AG04450 (cell line): ENCODE measurements around the gene PSMD3. TPM values are rescaled to one million over a fixed set of nuclear protein-coding genes. Genes with fewer than 3 reads are reported as not detected.

Source experiments
- CTCF ChIA-PET: fragments of 300-600, 350-600 bp; formaldehyde crosslinking; extraction: SDS; loops from one replicate; lab custom pipeline; 2022; ENCODE audit warnings: antibody characterized with exemption, inconsistent platforms; lab: Charles Lee
- POLR2A ChIA-PET: fragments of 350-600 bp; formaldehyde crosslinking; extraction: SDS; loops from one replicate; lab custom pipeline; 2021; ENCODE audit warnings: antibody characterized with exemption, inconsistent platforms; lab: Yijun Ruan, JAX
- DNase-seq: peaks from one replicate; pipeline ENCODE4 v3.0.0-alpha.2; 2011; ENCODE audit warnings: low read depth, low spot score
- H3K27ac ChIP-seq: one replicate; pipeline ENCODE4 v1.5.1; 2012; ENCODE audit warnings: low read depth, low read length, control low read depth
- H3K27me3 ChIP-seq: one replicate; pipeline ENCODE4 v1.6.0; 2012; ENCODE audit warnings: low read length; ENCODE audit not compliant: control insufficient read depth, insufficient read depth
- H3K4me3 ChIP-seq: 2 replicates; pipeline ENCODE4 v1.5.1; 2011; ENCODE audit warnings: mild to moderate bottlenecking, low read depth, low read length, control low read depth
- H3K9me3 ChIP-seq: 2 replicates; pipeline ENCODE4 v1.5.1; 2012; ENCODE audit warnings: low read length; ENCODE audit not compliant: control insufficient read depth, insufficient read depth
- polyA plus RNA-seq: library from polyadenylated mRNA; depleted of rRNA; stranded (reverse); fragments of >200 nt; gene quantifications from 2 replicates; pipeline ENCODE4 v1.2.3, GENCODE V29; 2011
- TF ChIP-seq, protein P1 (sequence below): IDR thresholded peaks from 2 replicates; pipeline ENCODE4 v1.5.1; 2011; ENCODE audit warnings: low read depth, low read length, control low read depth, inconsistent platforms

Gene PSMD3
- polyA plus RNA-seq, 1 experiment, result 62.6 TPM

DNA sequence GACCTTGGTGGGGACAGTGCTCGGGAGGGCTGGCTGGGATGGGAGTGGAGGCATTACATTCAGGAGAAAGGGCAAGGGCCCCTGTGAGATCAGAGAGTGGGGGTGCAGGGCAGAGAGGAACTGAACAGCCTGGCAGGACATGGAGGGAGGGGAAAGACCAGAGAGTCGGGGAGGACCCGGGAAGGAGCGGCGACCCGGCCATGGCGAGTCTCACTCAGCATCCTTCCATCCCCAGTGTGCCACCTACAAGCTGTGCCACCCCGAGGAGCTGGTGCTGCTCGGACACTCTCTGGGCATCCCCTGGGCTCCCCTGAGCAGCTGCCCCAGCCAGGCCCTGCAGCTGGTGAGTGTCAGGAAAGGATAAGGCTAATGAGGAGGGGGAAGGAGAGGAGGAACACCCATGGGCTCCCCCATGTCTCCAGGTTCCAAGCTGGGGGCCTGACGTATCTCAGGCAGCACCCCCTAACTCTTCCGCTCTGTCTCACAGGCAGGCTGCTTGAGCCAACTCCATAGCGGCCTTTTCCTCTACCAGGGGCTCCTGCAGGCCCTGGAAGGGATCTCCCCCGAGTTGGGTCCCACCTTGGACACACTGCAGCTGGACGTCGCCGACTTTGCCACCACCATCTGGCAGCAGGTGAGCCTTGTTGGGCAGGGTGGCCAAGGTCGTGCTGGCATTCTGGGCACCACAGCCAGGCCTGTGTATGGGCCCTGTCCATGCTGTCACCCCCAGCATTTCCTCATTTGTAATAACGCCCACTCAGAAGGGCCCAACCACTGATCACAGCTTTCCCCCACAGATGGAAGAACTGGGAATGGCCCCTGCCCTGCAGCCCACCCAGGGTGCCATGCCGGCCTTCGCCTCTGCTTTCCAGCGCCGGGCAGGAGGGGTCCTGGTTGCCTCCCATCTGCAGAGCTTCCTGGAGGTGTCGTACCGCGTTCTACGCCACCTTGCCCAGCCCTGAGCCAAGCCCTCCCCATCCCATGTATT, 35.7 kb downstream of the PSMD3 start:
- TF ChIP-seq, protein P1, sequence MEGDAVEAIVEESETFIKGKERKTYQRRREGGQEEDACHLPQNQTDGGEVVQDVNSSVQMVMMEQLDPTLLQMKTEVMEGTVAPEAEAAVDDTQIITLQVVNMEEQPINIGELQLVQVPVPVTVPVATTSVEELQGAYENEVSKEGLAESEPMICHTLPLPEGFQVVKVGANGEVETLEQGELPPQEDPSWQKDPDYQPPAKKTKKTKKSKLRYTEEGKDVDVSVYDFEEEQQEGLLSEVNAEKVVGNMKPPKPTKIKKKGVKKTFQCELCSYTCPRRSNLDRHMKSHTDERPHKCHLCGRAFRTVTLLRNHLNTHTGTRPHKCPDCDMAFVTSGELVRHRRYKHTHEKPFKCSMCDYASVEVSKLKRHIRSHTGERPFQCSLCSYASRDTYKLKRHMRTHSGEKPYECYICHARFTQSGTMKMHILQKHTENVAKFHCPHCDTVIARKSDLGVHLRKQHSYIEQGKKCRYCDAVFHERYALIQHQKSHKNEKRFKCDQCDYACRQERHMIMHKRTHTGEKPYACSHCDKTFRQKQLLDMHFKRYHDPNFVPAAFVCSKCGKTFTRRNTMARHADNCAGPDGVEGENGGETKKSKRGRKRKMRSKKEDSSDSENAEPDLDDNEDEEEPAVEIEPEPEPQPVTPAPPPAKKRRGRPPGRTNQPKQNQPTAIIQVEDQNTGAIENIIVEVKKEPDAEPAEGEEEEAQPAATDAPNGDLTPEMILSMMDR, result no peak
- no peak for DNase-seq
- ChIA-PET CTCF (interaction anchor here (0.6 to 7.6 kb wide), 4 partner anchors 10 to 338 kb away, joined by 3 to 81 read pairs (median 16); no protein-coding TSS in a partner anchor), POLR2A (no interaction called here)
- no peaks in the 10 kb centered on the region for H3K27me3 ChIP-seq
- H3K4me3 ChIP-seq, result no peak overlapping the region
- no peaks in the 10 kb centered on the region for H3K9me3 ChIP-seq
- H3K27ac ChIP-seq, result no peak overlapping the region

DNA sequence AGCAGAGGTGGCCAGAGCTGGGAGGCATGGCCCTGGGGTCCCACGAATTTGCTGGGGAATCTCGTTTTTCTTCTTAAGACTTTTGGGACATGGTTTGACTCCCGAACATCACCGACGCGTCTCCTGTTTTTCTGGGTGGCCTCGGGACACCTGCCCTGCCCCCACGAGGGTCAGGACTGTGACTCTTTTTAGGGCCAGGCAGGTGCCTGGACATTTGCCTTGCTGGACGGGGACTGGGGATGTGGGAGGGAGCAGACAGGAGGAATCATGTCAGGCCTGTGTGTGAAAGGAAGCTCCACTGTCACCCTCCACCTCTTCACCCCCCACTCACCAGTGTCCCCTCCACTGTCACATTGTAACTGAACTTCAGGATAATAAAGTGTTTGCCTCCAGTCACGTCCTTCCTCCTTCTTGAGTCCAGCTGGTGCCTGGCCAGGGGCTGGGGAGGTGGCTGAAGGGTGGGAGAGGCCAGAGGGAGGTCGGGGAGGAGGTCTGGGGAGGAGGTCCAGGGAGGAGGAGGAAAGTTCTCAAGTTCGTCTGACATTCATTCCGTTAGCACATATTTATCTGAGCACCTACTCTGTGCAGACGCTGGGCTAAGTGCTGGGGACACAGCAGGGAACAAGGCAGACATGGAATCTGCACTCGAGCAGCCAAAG, 36.9 kb downstream of the PSMD3 start:
- H3K27ac ChIP-seq, result no peak overlapping the region
- H3K27me3 ChIP-seq, result no peaks in the 10 kb centered on the region
- DNase-seq, result no peak
- CTCF ChIA-PET, result interaction anchor here (0.8 to 7.6 kb wide), 2 partner anchors 9 to 94 kb away, joined by 3 to 81 read pairs; no protein-coding TSS in a partner anchor
- TF ChIP-seq, protein P1, result no peak
- no peaks in the 10 kb centered on the region for H3K9me3 ChIP-seq
- POLR2A ChIA-PET, result no interaction called here
- H3K4me3 ChIP-seq, result no peak overlapping the region

DNA sequence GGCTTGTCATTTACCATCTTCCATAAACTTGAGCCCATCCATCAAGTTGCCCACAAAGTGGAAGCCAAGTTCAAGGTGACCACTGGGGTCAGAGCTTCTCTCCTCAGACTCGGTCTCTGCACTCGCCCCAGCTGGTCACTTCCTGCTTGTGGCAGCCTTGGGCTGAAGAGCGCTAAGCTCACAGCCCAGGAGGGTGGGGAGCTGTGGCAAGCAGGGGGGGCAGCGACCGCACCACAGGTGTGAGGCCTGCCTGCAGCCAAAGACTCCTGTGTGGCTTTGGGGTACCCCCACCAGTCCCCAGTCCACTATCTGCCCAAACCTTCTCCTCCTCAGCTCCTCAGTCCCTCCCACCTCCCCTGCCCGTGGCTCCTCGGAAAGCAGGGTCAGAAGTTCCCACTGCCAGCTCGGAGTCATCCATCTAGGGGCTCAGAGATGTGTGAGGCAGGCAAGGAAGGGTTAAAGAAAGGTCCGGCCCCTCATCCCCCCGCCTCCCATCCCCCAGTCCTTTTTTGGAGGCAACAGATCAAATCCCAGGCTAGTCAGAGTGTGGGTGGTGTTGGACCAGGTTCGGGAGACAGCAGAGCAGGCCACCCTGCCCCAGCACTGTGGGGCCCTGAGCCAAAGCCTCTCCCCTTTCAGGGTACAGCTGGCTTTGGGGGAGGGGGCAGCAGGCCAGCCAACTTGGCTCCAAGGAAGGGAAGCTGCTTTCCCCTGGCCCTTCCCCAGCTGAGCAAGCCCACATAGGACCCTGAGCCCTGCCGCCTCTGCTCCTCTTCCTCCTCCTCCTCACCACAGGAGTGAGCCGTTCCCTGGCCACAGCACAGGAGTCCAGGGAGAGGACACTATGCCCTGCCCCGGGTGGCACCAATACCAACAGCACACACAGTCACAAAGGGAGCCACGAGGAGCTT, 37.9 kb downstream of the PSMD3 start:
- DNase-seq, result no peak
- Histone ChIP-seq H3K27me3 (no peaks in the 10 kb centered on the region), H3K9me3 (no peaks in the 10 kb centered on the region; the same call in 1 of the 2 replicates), H3K27ac (peak overlapping the region; percentile 65), H3K4me3 (no peak overlapping the region)
- ChIA-PET POLR2A (interaction anchor here (0.6 to 1.3 kb wide), 7 partner anchors 36 to 173 kb away, joined by 3 to 5 read pairs (median 4); partner anchors contain the start of genes MED24 and NR1D1), CTCF (interaction anchor here (0.8 to 7.6 kb wide), 2 partner anchors 8 to 93 kb away, joined by 3 to 81 read pairs; no protein-coding TSS in a partner anchor)
- TF ChIP-seq, protein P1, result no peak

DNA sequence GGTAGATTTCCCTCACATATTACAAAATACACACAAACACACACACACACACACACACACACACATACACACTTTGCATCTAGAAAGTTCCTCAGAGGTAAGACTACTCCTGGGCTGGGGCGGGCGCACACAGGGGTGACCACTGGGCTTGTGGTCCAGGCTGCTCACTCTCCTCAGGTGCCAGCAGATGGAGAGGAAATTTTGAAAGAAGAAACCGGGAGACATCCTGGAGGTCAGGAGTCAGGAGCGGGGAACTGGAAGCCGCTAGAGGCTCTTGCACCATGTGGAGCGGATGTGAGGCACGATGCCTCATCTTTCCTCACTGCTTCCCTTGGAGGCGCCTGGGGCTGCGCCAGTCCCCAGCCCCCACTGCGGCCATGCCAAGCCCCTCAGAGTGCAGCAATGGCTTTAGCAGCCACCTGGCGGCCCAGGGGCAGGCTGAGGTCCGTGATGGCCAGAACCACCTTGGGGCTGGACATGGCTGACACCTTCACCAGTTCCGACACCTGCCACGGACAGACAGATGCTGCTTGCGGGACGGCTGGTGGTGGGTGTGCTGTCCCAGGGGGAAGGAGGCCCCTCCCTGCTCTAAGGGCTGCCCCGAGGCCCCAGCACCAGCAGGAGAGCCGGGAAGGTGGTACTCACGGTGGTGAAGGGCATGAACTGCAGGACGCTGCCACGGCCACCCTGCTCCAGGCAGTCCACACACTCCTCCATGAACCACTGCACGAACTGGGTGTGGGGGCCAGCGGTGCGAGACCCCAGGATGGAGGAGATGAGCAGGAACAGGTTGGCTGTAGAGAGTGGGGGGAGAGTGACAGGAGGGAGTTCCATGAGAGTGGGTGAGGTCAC, 38.8 kb downstream of the PSMD3 start:
- H3K4me3 ChIP-seq, result no peak overlapping the region
- CTCF ChIA-PET, result interaction anchor here (7.6 kb wide), 1 partner anchor 7 kb away, joined by 81 read pairs; no protein-coding TSS in a partner anchor
- H3K27me3 ChIP-seq, result no peaks in the 10 kb centered on the region
- no peaks in the 10 kb centered on the region; the same call in 1 of the 2 replicates for H3K9me3 ChIP-seq
- peak overlapping the region; percentile 65 for H3K27ac ChIP-seq
- DNase-seq, result peak; percentile 47
- TF ChIP-seq, protein P1, result no peak; the same call in 1 of the 2 replicates
- POLR2A ChIA-PET, result interaction anchor here (0.6 to 1.3 kb wide), 6 partner anchors 35 to 94 kb away, joined by 3 to 5 read pairs (median 4); partner anchors contain the start of genes MED24 and NR1D1
